D721Med (cell line): ENCODE results near the gene PLD3.

Experiments
- DNase-seq: peaks from one replicate; pipeline ENCODE4 v3.0.0; 2011; ENCODE audit warnings: low spot score; ENCODE audit not compliant: insufficient read length
- FAIRE-seq: peaks from 2 replicates; lab custom pipeline; 2011; peaks lifted over from hg19 to GRCh38; lab: Jason Lieb, UNC
- CTCF ChIP-seq: IDR thresholded peaks from 2 replicates; pipeline ENCODE4 v1.5.1; 2012; ENCODE audit warnings: mild to moderate bottlenecking, control low read depth; ENCODE audit not compliant: insufficient read depth; ENCODE audit errors: missing control alignments

The PLD3 gene

GRCh38 chr19:40321076-40321475 lies 27.4 kb upstream of the PLD3 start:
- no peak for TF ChIP-seq CTCF
- no peak for DNase-seq
- FAIRE-seq = no peak

- FAIRE-seq (no peak), DNase-seq (no peak)
- no peak for TF ChIP-seq CTCF
Observed at GRCh38 chr19:40321566-40322270, 26.8 kb upstream of the PLD3 start.

DNA sequence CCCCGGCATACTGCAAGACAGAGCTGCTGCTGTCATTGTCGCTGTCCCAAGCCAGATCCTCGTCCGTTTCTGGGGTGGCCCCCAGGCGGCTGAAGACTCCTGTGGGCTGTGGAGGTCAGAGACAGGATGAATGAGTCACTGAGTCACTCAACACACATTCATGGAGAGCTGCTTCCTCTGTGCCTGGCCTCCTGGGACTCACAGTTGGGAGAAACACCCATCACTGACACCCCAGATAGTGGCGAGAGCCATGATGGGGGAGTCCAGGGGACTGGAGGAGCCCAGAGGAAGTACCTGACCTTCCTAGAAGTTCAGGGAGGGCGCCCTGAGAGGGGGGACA lies 26.3 kb upstream of the PLD3 start:
- no peak for DNase-seq
- TF ChIP-seq CTCF = no peak
- FAIRE-seq = no peak

GRCh38 chr19:40322951-40323615 lies 25.4 kb upstream of the PLD3 start:
- no peak for TF ChIP-seq CTCF
- FAIRE-seq (no peak), DNase-seq (no peak)

DNA sequence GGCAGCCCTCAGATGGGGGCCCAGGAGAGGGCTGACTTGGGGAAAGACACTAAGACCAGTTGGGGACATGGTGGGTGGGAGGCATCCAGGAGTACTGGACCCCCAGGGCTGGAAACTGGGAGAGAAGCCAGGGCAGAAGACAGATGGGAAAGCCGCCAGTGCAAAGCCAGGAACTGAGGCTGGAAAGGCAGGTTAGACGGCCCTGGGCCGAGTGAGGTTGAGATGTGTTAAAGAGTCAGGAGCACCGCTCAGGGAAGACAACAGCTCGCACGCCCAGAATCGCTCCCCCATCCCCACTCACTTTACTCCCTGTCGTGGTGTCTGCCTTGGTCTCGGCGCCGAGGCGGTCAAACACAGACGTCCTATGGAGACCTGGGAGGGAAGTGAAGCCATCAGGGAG lies 24.8 kb upstream of the PLD3 start:
- TF ChIP-seq CTCF = no peak
- DNase-seq (no peak), FAIRE-seq (no peak)

- TF ChIP-seq CTCF = no peak
- DNase-seq (no peak), FAIRE-seq (no peak)
Observed at GRCh38 chr19:40326201-40326600, 22.3 kb upstream of the PLD3 start.

DNA sequence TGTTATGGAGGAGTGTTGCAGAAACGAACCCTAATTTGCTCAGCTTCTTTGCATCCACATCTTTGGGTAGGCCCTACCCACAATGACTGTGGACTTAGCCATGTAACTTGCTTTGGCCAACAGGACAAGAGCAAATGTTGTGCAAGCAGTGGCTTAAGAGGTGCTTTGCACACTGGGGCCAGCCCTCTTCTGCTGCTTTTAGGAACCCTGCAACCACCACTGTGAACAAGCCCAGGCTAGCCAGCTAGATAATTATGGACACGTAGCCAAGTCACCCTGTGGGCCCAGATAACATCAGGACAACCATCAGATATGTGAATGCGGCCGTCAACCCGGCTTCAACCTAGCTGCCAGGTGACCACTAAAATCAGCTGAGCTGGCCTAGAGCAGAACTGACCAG lies 17.4 kb upstream of the PLD3 start:
- TF ChIP-seq CTCF = no peak
- no peak for FAIRE-seq
- no peak for DNase-seq
